Measurements from ENCODE around the gene RNF6.

Gene RNF6

DNA sequence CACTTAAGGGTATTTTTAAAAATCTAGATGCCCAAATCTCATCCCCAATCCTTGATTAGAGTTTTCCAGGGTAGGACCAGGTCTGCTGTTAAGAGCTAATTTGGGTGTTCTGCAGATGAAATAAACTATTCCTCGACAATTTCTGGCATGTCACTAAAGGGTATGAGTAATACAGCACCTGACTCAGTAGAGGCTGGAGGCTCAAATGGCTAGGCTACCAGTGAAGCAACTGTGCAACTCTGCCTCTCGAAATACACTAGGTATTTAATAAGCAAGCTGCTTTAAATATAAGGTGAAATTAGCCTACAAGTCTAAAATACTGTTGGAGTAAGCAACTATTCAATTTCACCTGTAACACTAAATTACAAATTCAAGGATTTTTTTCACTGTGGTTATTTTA, 1.5 kb downstream of the RNF6 start:
- ChIA-PET POLR2A (interaction anchor here (1.4 kb wide), 1 partner anchor 10 kb away, joined by 3 read pairs; no protein-coding TSS in a partner anchor), CTCF (interaction anchor here (0.9 to 4.0 kb wide), 3 partner anchors 10 to 478 kb away, joined by 3 to 28 read pairs (median 3); no protein-coding TSS in a partner anchor)
- TF ChIP-seq CTCF (IDR thresholded peaks at IDR 0.05; ENCODE audit: control extremely low read depth, extremely low read depth, low read depth, missing control alignments), result no peak
- no peak for DNase-seq (ENCODE audit: extremely low spot score)

GRCh38 chr13:26219726-26220125, 2.4 kb downstream of the RNF6 start:
- DNase-seq (ENCODE audit: extremely low spot score), result no peak
- no peak for TF ChIP-seq CTCF (IDR thresholded peaks at IDR 0.05; ENCODE audit: control extremely low read depth, extremely low read depth, low read depth, missing control alignments)
- POLR2A ChIA-PET, result no interaction called here
- CTCF ChIA-PET, result interaction anchor here (0.9 to 4.0 kb wide), 3 partner anchors 10 to 34 kb away, joined by 3 to 28 read pairs (median 3); no protein-coding TSS in a partner anchor

DNA sequence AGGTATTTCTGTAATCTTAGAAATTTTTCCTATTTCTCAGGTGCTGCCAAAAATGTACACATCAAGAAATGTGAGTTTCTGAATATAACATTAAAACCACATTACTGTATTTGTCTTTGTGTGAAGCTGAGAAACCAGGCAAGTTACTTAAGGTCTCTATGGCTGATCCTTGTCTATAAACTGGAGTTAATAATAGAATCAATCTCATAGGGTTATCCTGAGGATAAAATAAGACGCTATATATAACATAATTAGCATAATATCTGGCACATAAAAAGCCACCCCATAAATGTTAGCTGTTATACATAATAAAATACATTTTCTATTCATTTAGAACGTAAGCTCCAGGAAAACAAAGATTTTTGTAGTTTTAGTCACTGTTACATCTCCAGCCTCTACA, 6.1 kb downstream of the RNF6 start:
- POLR2A ChIA-PET, result no interaction called here
- DNase-seq (ENCODE audit: extremely low spot score), result no peak
- TF ChIP-seq CTCF (IDR thresholded peaks at IDR 0.05; ENCODE audit: control extremely low read depth, extremely low read depth, low read depth, missing control alignments), result no peak
- CTCF ChIA-PET, result interaction anchor here (1.6 to 3.4 kb wide), 5 partner anchors 8 to 30 kb away, joined by 5 to 18 read pairs (median 6); no protein-coding TSS in a partner anchor

GRCh38 chr13:26213982-26214381, 8.1 kb downstream of the RNF6 start:
- DNase-seq (ENCODE audit: extremely low spot score), result no peak
- TF ChIP-seq CTCF (IDR thresholded peaks at IDR 0.05; ENCODE audit: control extremely low read depth, extremely low read depth, low read depth, missing control alignments), result no peak
- ChIA-PET CTCF (interaction anchor here (1.4 to 1.5 kb wide), 2 partner anchors 29 to 283 kb away, joined by 5 to 6 read pairs; no protein-coding TSS in a partner anchor), POLR2A (no interaction called here)

- TF ChIP-seq CTCF (IDR thresholded peaks at IDR 0.05; ENCODE audit: control extremely low read depth, extremely low read depth, low read depth, missing control alignments), result no peak
- DNase-seq (ENCODE audit: extremely low spot score), result no peak
- POLR2A ChIA-PET, result no interaction called here
- CTCF ChIA-PET, result interaction anchor here (1.4 to 1.5 kb wide), 2 partner anchors 29 to 283 kb away, joined by 5 to 6 read pairs; no protein-coding TSS in a partner anchor
Measured at GRCh38 chr13:26213345-26213744, 8.8 kb downstream of the RNF6 start.

DNA sequence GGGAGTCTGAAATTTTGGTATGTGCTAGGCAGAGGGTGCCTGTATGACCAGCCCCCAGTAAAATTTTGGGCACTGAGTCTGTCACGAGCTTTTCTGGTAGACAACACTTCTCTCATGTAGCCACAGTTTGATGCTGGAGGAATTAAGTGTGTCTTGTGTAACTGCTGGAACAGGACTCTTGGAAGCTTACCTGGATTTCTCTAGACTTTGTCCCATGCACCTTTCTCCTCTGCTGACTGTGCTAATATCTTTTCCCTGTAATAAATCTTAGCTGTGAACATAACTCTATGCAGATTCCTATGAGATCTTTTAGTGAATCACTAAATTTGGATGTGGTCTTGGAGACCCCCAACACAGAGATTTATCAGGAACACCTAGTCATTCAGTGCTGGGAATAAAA, 13.8 kb downstream of the RNF6 start:
- DNase-seq (ENCODE audit: extremely low spot score), result no peak
- ChIA-PET CTCF (interaction anchor here (1.2 to 1.6 kb wide), 2 partner anchors 8 to 22 kb away, joined by 3 to 5 read pairs; no protein-coding TSS in a partner anchor), POLR2A (no interaction called here)
- no peak for TF ChIP-seq CTCF (IDR thresholded peaks at IDR 0.05; ENCODE audit: control extremely low read depth, extremely low read depth, low read depth, missing control alignments)
